Stimulated activated CD8-positive, alpha-beta memory T cell treated with anti-CD3 and anti-CD28 coated beads, Interleukin-12 subunit alpha, Interleukin-12 subunit beta, amount 100 ng/mL, for 1 hour (primary cell): Measurements from ENCODE around the gene OFD1.

ENCODE experiments used
- DNase-seq: peaks from one replicate; pipeline ENCODE4 v3.0.0-alpha.2; 2020; ENCODE audit warnings: low read depth

Gene OFD1

GRCh38 chrX:13793897-13794296 lies 59.3 kb downstream of the OFD1 start:
- no peak for DNase-seq

GRCh38 chrX:13794417-13794816 lies 59.9 kb downstream of the OFD1 start:
- DNase-seq, result no peak

GRCh38 chrX:13797512-13797911 lies 63.0 kb downstream of the OFD1 start:
- DNase-seq, result no peak

GRCh38 chrX:13798184-13798583 lies 63.6 kb downstream of the OFD1 start:
- DNase-seq, result no peak

GRCh38 chrX:13803116-13803515 lies 68.6 kb downstream of the OFD1 start:
- DNase-seq, result no peak

- no peak for DNase-seq
Observed at GRCh38 chrX:13805241-13805640, 70.7 kb downstream of the OFD1 start.

- no peak for DNase-seq
Observed at GRCh38 chrX:13808293-13808692, 73.7 kb downstream of the OFD1 start.

GRCh38 chrX:13808865-13809264 lies 74.3 kb downstream of the OFD1 start:
- DNase-seq, result no peak

- DNase-seq, result no peak
Observed at GRCh38 chrX:13815664-13816063, 81.1 kb downstream of the OFD1 start.

- no peak for DNase-seq
Observed at GRCh38 chrX:13816176-13816575, 81.6 kb downstream of the OFD1 start.

GRCh38 chrX:13816643-13817627 lies 82.4 kb downstream of the OFD1 start, which contains the start of gene GPM6B:
TSS of gene GPM6B (minus strand) at chrX:13817093. CDS start at chrX:13816904, 189 bp downstream.
- no peak for DNase-seq
